HL-60 (cell line): ENCODE measurements around the gene FAM43A.

Experiments
- DNase-seq, 2 experiments: peaks; one replicate each; pipeline ENCODE4 v3.0.0-alpha.2; 2010 to 2020; ENCODE audit warnings: low read depth in 1 of 2, low spot score in 1 of 2
- H3K27ac ChIP-seq: fragments of 250-450 bp; sonication (Bioruptor Pico); replicated peaks from 2 replicates; pipeline ENCODE4 v1.5.1; 2020; ENCODE audit warnings: mild to moderate bottlenecking, moderate library complexity
- H3K27me3 ChIP-seq: fragments of 250-450 bp; sonication (Bioruptor Pico); 2 replicates; pipeline ENCODE4 v1.5.1; 2021; ENCODE audit warnings: mild to moderate bottlenecking, moderate library complexity; ENCODE audit not compliant: insufficient read depth, poor library complexity, severe bottlenecking
- H3K4me3 ChIP-seq: replicated peaks from 2 replicates; pipeline ENCODE4 v1.5.1; 2011; ENCODE audit warnings: mild to moderate bottlenecking, control low read depth, low read length; ENCODE audit not compliant: insufficient read depth
- GABPA ChIP-seq: IDR thresholded peaks from 2 replicates; pipeline ENCODE4 v1.6.1; 2012; ENCODE audit warnings: low read depth
- POLR2AphosphoS5 ChIP-seq: IDR thresholded peaks from 2 replicates; pipeline ENCODE4 v1.6.1; 2012; ENCODE audit warnings: low read depth
- REST ChIP-seq: IDR thresholded peaks from 2 replicates; pipeline ENCODE4 v1.6.1; 2012; ENCODE audit warnings: low read depth; ENCODE audit not compliant: insufficient replicate concordance
- SPI1 ChIP-seq: IDR thresholded peaks from 2 replicates; pipeline ENCODE4 v1.6.1; 2012; ENCODE audit warnings: low read depth, mild to moderate bottlenecking, borderline replicate concordance
- TF ChIP-seq, protein P1 (sequence below): IDR thresholded peaks from one replicate; pipeline ENCODE4 v1.5.1; 2011; ENCODE audit warnings: low read length, control low read depth, inconsistent platforms; ENCODE audit not compliant: insufficient read depth

The FAM43A gene

DNA sequence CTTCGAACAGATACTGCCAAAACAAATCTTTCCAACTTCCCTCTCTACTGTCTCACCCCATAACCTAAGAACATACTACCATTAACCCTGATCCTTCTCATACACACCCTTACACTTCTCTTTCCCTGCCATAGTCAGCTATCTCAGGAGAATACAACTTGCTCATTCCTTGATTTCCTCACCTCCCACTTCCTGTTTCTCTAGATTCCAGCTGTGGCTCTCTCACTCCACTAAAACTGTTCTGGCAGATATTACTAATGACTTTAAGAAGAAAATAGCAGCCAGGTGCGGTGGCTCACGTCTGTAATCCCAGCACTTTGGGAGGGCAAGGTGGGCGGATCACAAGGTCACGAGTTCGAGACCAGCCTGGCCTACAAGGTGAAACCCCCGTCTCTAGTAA lies 18.3 kb upstream of the FAM43A start:
- no peak for DNase-seq
- no peak overlapping the region for H3K4me3 ChIP-seq
- no peaks in the 10 kb centered on the region for H3K27me3 ChIP-seq
- H3K27ac ChIP-seq = no peak overlapping the region
- TF ChIP-seq REST (no peak), POLR2AphosphoS5 (no peak), SPI1 (peak; percentile 35; the same call in 1 of the 2 replicates), GABPA (no peak)

- peak overlapping the region; percentile 100 for H3K27ac ChIP-seq
- no peak for TF ChIP-seq GABPA
- TF ChIP-seq, protein P1, sequence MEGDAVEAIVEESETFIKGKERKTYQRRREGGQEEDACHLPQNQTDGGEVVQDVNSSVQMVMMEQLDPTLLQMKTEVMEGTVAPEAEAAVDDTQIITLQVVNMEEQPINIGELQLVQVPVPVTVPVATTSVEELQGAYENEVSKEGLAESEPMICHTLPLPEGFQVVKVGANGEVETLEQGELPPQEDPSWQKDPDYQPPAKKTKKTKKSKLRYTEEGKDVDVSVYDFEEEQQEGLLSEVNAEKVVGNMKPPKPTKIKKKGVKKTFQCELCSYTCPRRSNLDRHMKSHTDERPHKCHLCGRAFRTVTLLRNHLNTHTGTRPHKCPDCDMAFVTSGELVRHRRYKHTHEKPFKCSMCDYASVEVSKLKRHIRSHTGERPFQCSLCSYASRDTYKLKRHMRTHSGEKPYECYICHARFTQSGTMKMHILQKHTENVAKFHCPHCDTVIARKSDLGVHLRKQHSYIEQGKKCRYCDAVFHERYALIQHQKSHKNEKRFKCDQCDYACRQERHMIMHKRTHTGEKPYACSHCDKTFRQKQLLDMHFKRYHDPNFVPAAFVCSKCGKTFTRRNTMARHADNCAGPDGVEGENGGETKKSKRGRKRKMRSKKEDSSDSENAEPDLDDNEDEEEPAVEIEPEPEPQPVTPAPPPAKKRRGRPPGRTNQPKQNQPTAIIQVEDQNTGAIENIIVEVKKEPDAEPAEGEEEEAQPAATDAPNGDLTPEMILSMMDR = peak; percentile 34
- no peak for TF ChIP-seq REST
- DNase-seq = no peak
- peak overlapping the region; percentile 90 for H3K4me3 ChIP-seq
- H3K27me3 ChIP-seq = no peaks in the 10 kb centered on the region
These were observed 14.2 kb upstream of the FAM43A start for GRCh38 chr3:194671511-194671899.

- peak; percentile 94 for TF ChIP-seq GABPA
- no peak for TF ChIP-seq REST
- 0 out of 2 replicates have a peak, but pooled peaks have one; percentile 8 for TF ChIP-seq SPI1
- TF ChIP-seq, protein P1 = no peak
- TF ChIP-seq POLR2AphosphoS5 = peak; percentile 81
- H3K27ac ChIP-seq = peak within 1 kb of the TSS; percentile 100
- peak; percentile 78 to 93 for DNase-seq
- no peaks in the 10 kb centered on the region for H3K27me3 ChIP-seq
- H3K4me3 ChIP-seq = peak within 1 kb of the TSS; percentile 90
These were observed 13.5 kb upstream of the FAM43A start, which contains the start of gene LSG1 for GRCh38 chr3:194671900-194672808. LSG1 (minus strand) TSS chr3:194672191; CDS start chr3:194672162, 29 bp downstream.
